ENCODE results near the gene CTSZ. TPM values are rescaled to one million over a fixed set of nuclear protein-coding genes. Genes with fewer than 3 reads are reported as not detected.
"Not testable (repeated sequence)": the region's sequence is repeated elsewhere in the genome, so short reads cannot be mapped to it uniquely, and the experiment has no call there.

The CTSZ gene
- polyA plus RNA-seq, 3 donors: 62.6 to 755 (median 86.4) TPM

- DNase-seq: no peak
- H3K27me3 Mint-ChIP-seq (ENCODE audit: low read depth in 3 of 3): peaks cover 7 to 21% (median 21%) of the 10 kb centered on the region in 3 donors
- Histone ChIP-seq H4K20me1 (ENCODE audit: insufficient read depth, low read length) (no peaks in the 10 kb centered on the region), H3K79me2 (ENCODE audit: insufficient read depth, low read length) (no peaks in the 10 kb centered on the region), H3K9ac (ENCODE audit: insufficient read depth, low read length, poor library complexity, severe bottlenecking) (no peak overlapping the region), H2AFZ (ENCODE audit: insufficient read depth, low read depth, low read length, poor library complexity, severe bottlenecking) (no peak overlapping the region), H3K4me2 (replicated peaks; ENCODE audit: extremely low read depth, low read length, poor library complexity, severe bottlenecking) (no peak overlapping the region), H3K4me1 (ENCODE audit: control insufficient read depth in 1 of 2, insufficient read depth in 2 of 2, low read length in 2 of 2) (no peaks in the 10 kb centered on the region), H3K27me3 (ENCODE audit: control insufficient read depth in 2 of 2, insufficient read depth in 2 of 2, low read length in 2 of 2) (no peaks in the 10 kb centered on the region), H3K36me3 (replicated peaks in 1 of 2; ENCODE audit: control insufficient read depth in 1 of 2, insufficient read depth in 2 of 2, low read length in 2 of 2) (no peaks in the 10 kb centered on the region), H3K4me3 (replicated peaks in 1 of 3; ENCODE audit: low read depth in 2 of 3, low read length in 3 of 3) (no peak overlapping the region), H3K9me3 (replicated peaks in 1 of 2; ENCODE audit: control insufficient read depth in 1 of 2, insufficient read depth in 1 of 2, low read length in 2 of 2) (peaks cover 0 to 3% of the 10 kb centered on the region in 2 donors), H3K27ac (ENCODE audit: low read depth in 1 of 2, low read length in 2 of 2) (no peak overlapping the region)
- intact Hi-C loops (cut with micrococcal nuclease): no loop called here
- no peaks in the 10 kb centered on the region for H3K36me3 Mint-ChIP-seq
- H3K4me3 Mint-ChIP-seq: no peak overlapping the region
- no peak for TF ChIP-seq CTCF (IDR thresholded peaks at IDR 0.05)
- 82% methylated on average over 7 of the region's 14 CpGs for WGBS (ENCODE audit: insufficient coverage)
- peaks cover 5% of the 10 kb centered on the region for H3K4me1 Mint-ChIP-seq
- no peak overlapping the region for H3K27ac Mint-ChIP-seq
- peaks cover 2 to 8% (median 5%) of the 10 kb centered on the region in 7 donors for H3K9me3 Mint-ChIP-seq
Measured at GRCh38 chr20:58965270-58966064, 41.6 kb downstream of the CTSZ start.

- H3K27ac ChIP-seq (ENCODE audit: low read depth in 1 of 2, low read length in 2 of 2); H3K4me3 ChIP-seq (replicated peaks in 1 of 3; ENCODE audit: low read depth in 2 of 3, low read length in 3 of 3); H3K4me3 Mint-ChIP-seq; intact Hi-C loops (cut with micrococcal nuclease); H4K20me1 ChIP-seq (ENCODE audit: insufficient read depth, low read length); H3K4me1 ChIP-seq (ENCODE audit: control insufficient read depth in 1 of 2, insufficient read depth in 2 of 2, low read length in 2 of 2); DNase-seq; H3K36me3 ChIP-seq (replicated peaks in 1 of 2; ENCODE audit: control insufficient read depth in 1 of 2, insufficient read depth in 2 of 2, low read length in 2 of 2); H3K4me1 Mint-ChIP-seq; H3K4me2 ChIP-seq (replicated peaks; ENCODE audit: extremely low read depth, low read length, poor library complexity, severe bottlenecking); H3K9ac ChIP-seq (ENCODE audit: insufficient read depth, low read length, poor library complexity, severe bottlenecking); H3K9me3 ChIP-seq (replicated peaks in 1 of 2; ENCODE audit: control insufficient read depth in 1 of 2, insufficient read depth in 1 of 2, low read length in 2 of 2); H3K27me3 ChIP-seq (ENCODE audit: control insufficient read depth in 2 of 2, insufficient read depth in 2 of 2, low read length in 2 of 2); H2AFZ ChIP-seq (ENCODE audit: insufficient read depth, low read depth, low read length, poor library complexity, severe bottlenecking); H3K79me2 ChIP-seq (ENCODE audit: insufficient read depth, low read length); H3K36me3 Mint-ChIP-seq; H3K9me3 Mint-ChIP-seq: not testable (repeated sequence)
- no CpG with 5 or more reads among the region's 5 CpGs for WGBS (ENCODE audit: insufficient coverage)
- Mint-ChIP-seq H3K27ac (peak overlapping the region in 1 of 7 donors; percentile 53), H3K27me3 (ENCODE audit: low read depth in 3 of 3) (peaks cover 7 to 21% (median 18%) of the 10 kb centered on the region in 3 donors)
Measured at GRCh38 chr20:58963922-58964321, 43.1 kb downstream of the CTSZ start.

Data from CD14-positive monocyte (primary cell).